Hypothalamus (tissue), 51 donors: ENCODE results near the gene KRTAP10-11.
A peak's percentile ranks its signal among the peaks of the same experiment; 100 is the strongest.
"Not testable (repeated sequence)": the region's sequence is repeated elsewhere in the genome, so short reads cannot be mapped to it uniquely, and the experiment has no call there.

Experiments
- DNase-seq, 51 donors: peaks; one replicate each; lab custom pipeline; 2025; lab: John Stamatoyannopoulos, UW

Gene KRTAP10-11

GRCh38 chr21:44614961-44615391, 31.2 kb upstream of the KRTAP10-11 start:
- no peak for DNase-seq

DNA sequence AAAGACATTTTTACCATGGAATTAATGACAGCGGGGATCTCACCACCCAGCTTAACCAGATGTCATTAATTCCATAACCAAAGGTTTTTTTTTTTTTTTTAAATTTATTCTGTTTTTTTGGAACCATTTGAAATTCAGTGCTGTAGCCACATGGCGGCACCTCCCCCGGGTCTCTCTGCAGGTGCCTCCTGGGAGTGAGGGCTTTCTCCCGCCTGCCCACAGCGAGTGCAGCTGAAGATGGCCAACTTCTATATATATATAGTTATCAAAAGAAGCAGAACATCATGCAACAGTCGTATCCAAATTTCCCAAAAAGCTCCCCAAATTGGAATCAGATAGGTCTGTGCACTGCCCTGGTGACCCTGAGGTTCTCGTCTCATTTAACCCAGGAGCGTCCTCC, 30.7 kb upstream of the KRTAP10-11 start:
- no peak for DNase-seq

DNA sequence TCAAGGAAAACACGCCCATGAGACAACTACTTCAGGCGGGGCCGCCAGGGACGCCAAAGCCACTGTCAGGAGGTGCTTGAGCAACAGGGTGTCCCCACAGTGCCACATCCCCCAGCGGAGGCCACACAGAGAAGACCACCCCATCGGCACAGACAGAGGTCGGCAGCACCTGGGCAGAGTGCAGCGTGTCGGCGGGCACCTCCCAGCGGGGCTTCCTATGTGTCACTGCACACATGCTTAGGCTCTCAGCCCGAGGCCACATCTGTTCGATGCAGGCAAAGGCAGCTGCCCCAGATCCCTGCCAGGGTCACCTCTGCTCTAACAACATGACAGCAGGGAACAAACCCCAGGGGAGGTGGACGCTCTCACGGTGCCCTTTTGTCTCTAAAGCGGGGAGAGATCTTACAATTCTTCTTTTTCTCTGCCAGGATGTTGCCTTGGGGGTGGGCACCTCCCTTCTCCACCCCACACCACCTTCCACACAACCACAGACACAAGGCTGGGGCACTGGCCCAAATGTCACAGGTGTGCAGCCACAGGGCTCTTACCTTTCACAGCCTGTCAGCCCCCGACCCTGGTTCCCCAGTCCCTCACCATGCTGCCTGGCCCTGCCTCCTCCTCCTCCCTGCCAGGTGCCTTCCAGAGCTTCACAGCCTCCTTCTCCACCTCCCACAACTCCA, 30.2 kb upstream of the KRTAP10-11 start:
- DNase-seq, result no peak

DNA sequence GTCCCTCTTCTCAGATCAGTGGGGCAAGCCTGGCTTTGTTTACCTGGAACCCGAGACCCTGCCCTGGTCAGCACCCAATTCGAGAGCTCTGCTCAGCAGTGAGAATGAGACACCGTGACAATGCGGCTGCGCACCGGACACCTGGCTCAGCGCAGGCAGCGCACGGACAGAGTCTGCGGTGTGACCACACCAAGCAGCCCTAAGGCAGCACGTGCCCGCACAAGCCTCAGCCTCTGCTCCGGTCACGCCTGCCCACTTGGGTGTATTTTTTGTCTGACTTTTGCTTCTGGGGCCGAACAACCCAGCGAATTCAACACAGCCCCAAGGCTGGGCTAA, 29.7 kb upstream of the KRTAP10-11 start:
- DNase-seq, result no peak

DNA sequence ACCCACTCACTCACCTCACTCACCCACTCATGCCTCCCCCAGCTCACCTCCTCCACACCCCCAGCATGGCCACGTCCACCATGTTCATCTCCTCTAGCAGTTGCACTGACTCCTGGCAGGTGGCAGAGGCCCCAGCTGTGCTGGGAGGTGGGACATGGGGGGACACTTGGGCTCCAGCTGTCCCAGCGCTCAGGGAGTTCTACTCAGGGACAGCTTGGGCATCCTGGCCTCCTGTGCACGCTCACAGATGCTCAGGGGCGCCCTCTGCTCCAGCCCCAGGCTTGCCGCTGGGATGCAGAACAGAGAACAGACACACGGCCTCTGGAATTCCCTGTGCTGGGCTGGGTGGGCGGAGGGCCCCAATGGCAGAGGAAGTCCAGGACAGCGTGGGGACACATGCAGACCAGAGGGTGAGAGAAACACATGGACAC, 29.1 kb upstream of the KRTAP10-11 start:
- DNase-seq, result no peak

DNA sequence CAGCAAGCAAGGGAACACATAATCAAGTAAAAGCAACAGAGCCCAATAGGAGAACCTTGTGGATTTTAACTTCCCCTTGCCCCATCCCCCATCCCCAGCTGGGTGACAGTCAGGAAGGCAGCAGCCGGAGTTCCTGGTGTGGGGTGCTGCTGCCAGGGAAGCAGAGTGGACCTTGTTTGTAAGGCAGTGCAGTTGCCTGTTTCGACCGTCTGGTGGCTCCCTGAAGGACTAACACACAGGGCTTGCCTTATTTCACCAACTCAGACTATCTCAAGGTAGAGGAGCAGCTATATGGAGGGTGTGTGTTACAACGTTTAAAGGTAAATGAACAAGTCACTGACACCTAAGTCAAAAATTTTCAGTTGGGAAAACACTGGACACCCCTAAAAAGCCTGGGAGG, 27.7 kb upstream of the KRTAP10-11 start:
- DNase-seq, result peak in 3 of 51 donors; percentile 3 to 6 (median 4)

DNA sequence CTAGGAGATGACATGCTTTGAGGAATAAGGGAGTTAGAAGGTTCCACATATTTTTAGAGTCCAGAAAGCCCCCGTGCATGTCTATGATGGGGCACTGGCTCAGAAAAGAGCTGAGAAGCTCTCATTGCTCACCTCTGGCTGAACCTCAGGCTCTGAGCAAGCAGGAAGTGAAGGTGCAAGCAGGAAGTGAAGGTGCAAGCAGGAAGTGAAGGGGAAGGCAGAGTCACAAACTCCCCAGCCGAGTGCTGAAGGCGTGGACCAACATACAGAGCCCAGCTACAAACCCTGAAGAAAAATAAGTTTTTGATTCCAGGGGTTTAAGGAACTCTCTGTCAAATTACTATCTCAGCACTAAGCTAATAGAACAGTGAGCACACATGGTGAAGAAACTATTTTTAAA, 27.3 kb upstream of the KRTAP10-11 start:
- no peak for DNase-seq

DNA sequence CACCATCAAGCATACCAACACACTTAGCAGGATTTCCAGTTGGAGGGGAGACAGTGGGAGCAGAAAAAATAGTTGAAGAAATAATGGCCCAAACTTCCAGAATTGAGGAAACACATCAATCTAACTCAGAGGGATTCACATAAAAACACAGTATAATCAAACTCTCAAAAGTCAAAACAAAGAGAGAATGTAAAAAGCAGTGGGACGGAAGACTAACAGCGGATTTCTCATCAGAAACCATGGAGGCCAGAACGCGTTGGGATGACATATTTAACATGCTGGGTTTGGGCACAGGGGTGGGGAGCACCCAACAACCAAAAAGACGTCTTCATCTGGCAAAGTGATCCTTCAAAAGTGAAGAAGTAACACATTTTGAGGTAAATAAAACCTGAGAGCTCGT, 26.3 kb upstream of the KRTAP10-11 start:
- DNase-seq, result no peak

- no peak for DNase-seq
These were observed 22.6 kb upstream of the KRTAP10-11 start for GRCh38 chr21:44623575-44623974.

GRCh38 chr21:44625756-44626155, 20.5 kb upstream of the KRTAP10-11 start:
- no peak for DNase-seq

DNA sequence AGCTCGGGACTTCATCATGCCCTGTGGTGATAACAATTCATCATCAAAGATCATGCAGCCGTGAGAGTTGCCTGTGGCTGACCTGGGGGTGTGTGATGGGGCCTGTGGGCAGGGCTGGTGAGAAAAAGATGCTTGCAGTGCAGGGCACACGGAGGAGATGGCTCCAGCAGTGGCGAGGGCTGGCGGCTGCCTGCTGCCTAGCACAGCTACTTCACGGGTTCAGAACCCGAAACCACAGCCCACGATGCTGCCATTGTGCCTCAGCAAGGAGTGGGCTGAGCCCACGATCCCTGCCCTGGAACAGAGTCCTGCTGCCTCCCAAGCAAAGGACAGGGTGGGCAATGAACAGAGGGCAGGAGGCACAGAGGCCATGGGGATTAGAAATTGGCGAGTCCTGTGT, 20.0 kb upstream of the KRTAP10-11 start:
- no peak for DNase-seq

GRCh38 chr21:44626673-44627143, 19.5 kb upstream of the KRTAP10-11 start, which contains the start of gene KRTAP10-9:
Gene KRTAP10-9 (plus strand): TSS chr21:44627093. CDS start chr21:44627172, 79 bp downstream.
- DNase-seq, result no peak

DNA sequence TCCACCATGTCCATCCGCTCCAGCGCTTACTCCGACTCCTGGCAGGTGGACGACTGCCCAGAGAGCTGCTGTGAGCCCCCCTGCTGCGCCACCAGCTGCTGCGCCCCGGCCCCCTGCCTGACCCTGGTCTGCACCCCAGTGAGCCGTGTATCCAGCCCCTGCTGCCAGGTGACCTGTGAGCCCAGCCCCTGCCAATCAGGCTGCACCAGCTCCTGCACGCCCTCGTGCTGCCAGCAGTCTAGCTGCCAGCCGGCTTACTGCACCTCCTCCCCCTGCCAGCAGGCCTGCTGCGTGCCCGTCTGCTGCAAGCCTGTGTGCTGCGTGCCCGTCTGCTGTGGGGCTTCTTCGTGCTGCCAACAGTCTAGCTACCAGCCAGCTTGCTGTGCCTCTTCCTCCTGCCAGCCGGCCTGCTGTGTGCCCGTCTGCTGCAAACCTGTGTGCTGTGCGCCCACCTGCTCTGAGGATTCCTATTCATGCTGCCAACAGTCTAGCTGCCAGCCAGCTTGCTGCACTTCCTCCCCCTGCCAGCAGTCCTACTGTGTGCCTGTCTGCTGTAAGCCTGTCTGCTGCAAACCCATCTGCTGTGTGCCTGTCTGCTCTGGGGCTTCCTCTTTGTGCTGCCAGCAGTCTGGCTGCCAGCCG, 18.9 kb upstream of the KRTAP10-11 start:
- not testable (repeated sequence) for DNase-seq

- not testable (repeated sequence) for DNase-seq
These were observed 18.4 kb upstream of the KRTAP10-11 start for GRCh38 chr21:44627831-44628233.

- DNase-seq, result no peak
These were observed 17.4 kb upstream of the KRTAP10-11 start for GRCh38 chr21:44628707-44629391.

- no peak for DNase-seq
These were observed 15.8 kb upstream of the KRTAP10-11 start for GRCh38 chr21:44630440-44630839.

DNA sequence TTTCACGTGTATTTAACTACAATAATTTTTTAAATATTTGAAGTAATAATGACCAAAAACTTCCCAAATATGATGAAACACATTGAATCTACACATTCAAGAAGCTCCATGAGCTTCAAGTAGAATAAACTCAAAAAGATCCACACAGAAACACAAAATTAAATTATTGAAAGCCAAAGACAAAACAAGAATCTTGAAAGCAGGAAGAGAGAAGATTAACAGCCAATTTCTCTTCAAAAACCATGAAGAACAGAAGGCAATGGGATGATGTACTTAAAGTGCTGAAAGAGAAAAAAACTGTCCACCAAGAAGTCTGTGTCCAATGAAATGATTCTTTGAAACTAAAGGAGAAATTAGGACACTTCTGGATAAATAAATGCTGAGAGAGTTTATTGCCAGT, 14.1 kb upstream of the KRTAP10-11 start:
- no peak for DNase-seq

- DNase-seq, result no peak
These were observed 9.8 kb upstream of the KRTAP10-11 start for GRCh38 chr21:44636209-44637017.

GRCh38 chr21:44637018-44637850, 9.0 kb upstream of the KRTAP10-11 start, which contains the start of gene KRTAP10-10:
Gene KRTAP10-10 (plus strand): TSS chr21:44637356. CDS start chr21:44637418, 62 bp downstream.
- peak in 1 of 51 donors; percentile 34 for DNase-seq

GRCh38 chr21:44637851-44638348, 8.3 kb upstream of the KRTAP10-11 start:
- DNase-seq, result not testable (repeated sequence)
